ENCODE measurements around the gene MYO15B.

GRCh38 chr17:75591722-75592302 is 4.2 kb downstream of the MYO15B start:
- TF ChIP-seq CTCF (IDR thresholded peaks at IDR 0.05) (no peak), EZH2 (IDR thresholded peaks at IDR 0.05; ENCODE audit: borderline replicate concordance, insufficient read depth, low read depth, low read length, poor library complexity, severe bottlenecking) (no peak)
